GM18520 (cell line): Measurements from ENCODE around the gene MYO1F.

Source experiments
- ATAC-seq: cut with Tn5 transposase; IDR thresholded peaks from one replicate; pipeline ENCODE4 v1.9.1; 2021; ENCODE audit not compliant: unreplicated experiment

MYO1F gene

GRCh38 chr19:8499048-8499833 lies 78.0 kb downstream of the MYO1F start:
- ATAC-seq = no peak

- ATAC-seq = no peak
These were observed 78.9 kb downstream of the MYO1F start for GRCh38 chr19:8498295-8498694.

GRCh38 chr19:8494158-8494557 lies 83.1 kb downstream of the MYO1F start:
- ATAC-seq = no peak

- ATAC-seq = no peak
These were observed 85.7 kb downstream of the MYO1F start for GRCh38 chr19:8491574-8491973.

GRCh38 chr19:8490873-8491272 lies 86.4 kb downstream of the MYO1F start:
- ATAC-seq = no peak

GRCh38 chr19:8490395-8490760 lies 86.9 kb downstream of the MYO1F start:
- ATAC-seq = no peak

- ATAC-seq = no peak
These were observed 87.5 kb downstream of the MYO1F start for GRCh38 chr19:8489561-8490394.

GRCh38 chr19:8488365-8488764 lies 88.9 kb downstream of the MYO1F start:
- no peak for ATAC-seq

- peak; percentile 59 for ATAC-seq
These were observed 89.9 kb downstream of the MYO1F start for GRCh38 chr19:8487137-8487851.

GRCh38 chr19:8486661-8487136 lies 90.5 kb downstream of the MYO1F start:
- ATAC-seq = no peak

GRCh38 chr19:8485561-8486371 lies 91.5 kb downstream of the MYO1F start:
- no peak for ATAC-seq

- ATAC-seq = no peak
These were observed 92.8 kb downstream of the MYO1F start for GRCh38 chr19:8484331-8484894.

- no peak for ATAC-seq
These were observed 94.1 kb downstream of the MYO1F start for GRCh38 chr19:8483165-8483564.

- no peak for ATAC-seq
These were observed 94.5 kb downstream of the MYO1F start for GRCh38 chr19:8482696-8483095.

GRCh38 chr19:8481616-8482015 lies 95.6 kb downstream of the MYO1F start:
- no peak for ATAC-seq

GRCh38 chr19:8481201-8481600 lies 96.0 kb downstream of the MYO1F start:
- ATAC-seq = no peak

GRCh38 chr19:8478598-8478997 lies 98.6 kb downstream of the MYO1F start:
- ATAC-seq = no peak

GRCh38 chr19:8477889-8478288 lies 99.4 kb downstream of the MYO1F start:
- no peak for ATAC-seq

GRCh38 chr19:8476524-8476923 lies 100.7 kb downstream of the MYO1F start:
- ATAC-seq = no peak

GRCh38 chr19:8475005-8475404 lies 102.2 kb downstream of the MYO1F start:
- ATAC-seq = no peak
